Measurements from ENCODE around the gene LPIN3.
A peak's percentile ranks its signal among the peaks of the same experiment; 100 is the strongest.

The LPIN3 gene

DNA sequence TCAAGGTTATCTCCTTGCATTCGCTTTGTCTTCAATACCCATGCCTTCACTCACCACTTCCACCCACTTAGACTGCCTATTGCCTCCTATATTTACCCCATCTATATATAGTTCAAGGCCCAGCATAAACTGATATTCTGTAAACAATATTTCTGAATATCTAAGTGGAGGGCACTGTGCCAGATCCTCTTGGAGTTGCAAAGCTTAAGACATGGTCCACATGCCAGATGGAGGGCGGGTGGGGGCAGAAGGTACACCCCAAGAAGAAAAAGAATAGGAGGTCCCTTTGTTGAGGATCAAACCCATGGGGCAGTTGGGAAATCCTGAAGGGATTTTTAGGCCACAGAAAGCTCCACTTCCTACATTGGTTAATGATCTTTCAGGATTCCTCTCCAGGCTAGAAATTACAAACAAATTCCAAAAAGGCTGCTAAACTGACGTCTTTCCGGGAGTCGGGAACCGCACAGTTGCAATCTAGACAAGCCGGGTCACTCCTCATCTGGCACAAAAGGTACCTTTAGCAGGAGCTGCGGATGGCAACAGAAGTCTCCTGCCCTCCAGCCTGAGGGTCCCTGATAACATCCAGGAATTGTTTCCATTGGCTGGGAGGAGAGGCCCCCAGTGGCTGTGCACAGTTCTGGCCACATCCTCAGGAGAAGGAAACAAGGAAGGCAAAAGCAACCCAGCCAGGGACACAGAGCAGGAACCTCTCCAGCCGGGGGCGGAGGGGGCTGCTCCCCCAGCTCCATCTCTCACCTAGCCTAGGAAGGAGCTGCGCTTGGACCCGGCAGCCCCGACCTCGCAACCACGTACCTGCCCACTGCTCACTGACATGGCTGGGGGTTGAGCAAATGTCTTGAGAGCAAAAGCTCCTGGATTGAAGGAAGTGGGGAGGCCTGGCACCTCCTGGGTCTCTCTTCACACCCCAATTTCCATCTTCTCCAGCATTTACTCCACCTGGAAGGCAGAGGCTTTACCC, 5.9 kb upstream of the LPIN3 start:
- peaks cover 3% of the 10 kb centered on the region for H3K4me1 Mint-ChIP-seq
- H3K36me3 Mint-ChIP-seq (ENCODE audit: low read depth): no peaks in the 10 kb centered on the region
- H3K9me3 Mint-ChIP-seq: no peaks in the 10 kb centered on the region
- H3K27ac Mint-ChIP-seq: no peak overlapping the region
- H3K4me3 Mint-ChIP-seq: no peak overlapping the region
- DNase-seq: no peak
- ATAC-seq: no peak
- H3K27me3 Mint-ChIP-seq: peaks cover 7% of the 10 kb centered on the region

DNA sequence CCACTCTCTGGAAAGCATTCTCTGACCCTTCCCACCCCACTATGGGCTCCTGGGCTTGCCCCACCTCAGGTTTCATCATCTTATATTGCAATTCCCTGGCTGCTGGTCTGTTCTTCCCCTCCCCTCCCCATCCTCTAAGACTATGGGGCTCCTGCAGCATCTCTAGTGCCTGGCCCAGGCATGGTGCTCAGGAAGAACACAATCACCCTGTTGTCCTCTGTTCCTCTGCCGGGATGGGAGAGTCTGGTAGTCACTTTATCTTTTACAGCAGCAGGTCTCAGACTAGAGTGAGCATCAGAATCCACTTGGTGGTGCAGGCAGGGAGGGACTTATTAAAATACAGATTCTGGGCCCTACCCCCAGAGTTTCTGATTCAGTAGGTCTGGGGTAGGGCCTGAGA, 5.0 kb upstream of the LPIN3 start:
- H3K27ac Mint-ChIP-seq: no peak overlapping the region
- DNase-seq: no peak
- H3K4me1 Mint-ChIP-seq: peaks cover 5% of the 10 kb centered on the region
- no peak overlapping the region for H3K4me3 Mint-ChIP-seq
- no peak for ATAC-seq
- H3K27me3 Mint-ChIP-seq: peaks cover 7% of the 10 kb centered on the region
- H3K36me3 Mint-ChIP-seq (ENCODE audit: low read depth): no peaks in the 10 kb centered on the region
- no peaks in the 10 kb centered on the region for H3K9me3 Mint-ChIP-seq

DNA sequence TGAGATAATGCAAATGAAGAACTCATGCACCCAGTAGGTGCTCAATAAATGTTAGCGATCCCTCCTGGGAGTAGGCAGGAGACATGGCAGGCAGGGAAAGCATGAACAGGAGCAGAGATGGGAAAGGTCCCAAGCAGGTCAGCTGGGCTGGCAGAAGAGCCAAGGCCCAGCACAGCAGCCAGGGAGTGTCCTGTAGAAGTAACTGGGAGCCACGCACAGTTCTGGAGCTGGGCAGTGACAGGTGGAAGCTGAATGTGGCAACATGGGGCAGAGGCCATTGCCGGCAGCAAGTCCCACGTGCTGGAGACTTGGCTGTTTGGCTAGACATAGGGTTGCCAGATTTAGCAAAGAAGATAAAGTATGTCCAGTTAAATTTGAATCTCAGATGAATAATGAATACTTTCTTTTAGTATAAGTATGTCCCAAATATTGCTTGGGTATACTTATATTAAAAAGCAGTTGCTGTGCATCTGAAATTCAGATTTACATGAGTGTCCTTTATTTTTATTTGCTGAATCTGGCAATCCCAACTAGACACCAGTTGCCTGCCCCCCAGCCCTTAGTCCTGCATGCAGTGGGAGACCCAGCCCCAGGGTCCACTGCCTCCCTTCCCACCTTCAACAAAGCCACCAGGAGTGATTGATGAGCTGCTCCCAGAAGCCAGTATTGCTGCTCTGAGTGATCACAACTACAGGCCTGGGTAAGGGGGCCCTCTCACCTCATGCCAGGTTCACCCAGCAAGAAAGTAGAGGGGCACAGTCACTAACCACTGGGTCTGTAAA, 3.7 kb upstream of the LPIN3 start:
- H3K4me3 Mint-ChIP-seq: no peak overlapping the region
- no peak overlapping the region for H3K27ac Mint-ChIP-seq
- H3K36me3 Mint-ChIP-seq (ENCODE audit: low read depth): no peaks in the 10 kb centered on the region
- H3K27me3 Mint-ChIP-seq: peaks cover 7% of the 10 kb centered on the region
- ATAC-seq (no peak), DNase-seq (no peak)
- H3K9me3 Mint-ChIP-seq: no peaks in the 10 kb centered on the region
- peaks cover 5% of the 10 kb centered on the region for H3K4me1 Mint-ChIP-seq

DNA sequence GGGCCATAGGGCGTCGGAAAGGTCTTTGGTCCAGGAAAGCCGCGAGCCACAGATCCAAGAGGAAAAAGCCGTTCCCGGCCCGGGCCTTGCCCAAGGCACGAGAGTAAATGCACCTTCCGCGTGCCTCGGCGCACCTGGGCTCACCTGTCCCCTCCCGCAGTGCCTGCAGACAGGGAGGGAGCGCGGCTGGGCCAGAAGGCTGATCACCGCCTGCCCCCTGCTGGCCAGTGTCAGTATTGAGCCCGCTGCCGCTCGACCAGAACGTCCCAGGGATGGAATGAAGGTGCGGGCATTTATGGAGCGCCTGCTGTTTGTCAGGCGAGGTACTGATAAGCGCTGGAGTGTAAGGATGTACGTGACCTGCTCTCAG, 679 bp upstream of the LPIN3 start:
- H3K27me3 Mint-ChIP-seq: peaks cover 7% of the 10 kb centered on the region
- ATAC-seq (peak; percentile 81), DNase-seq (peak; percentile 89)
- H3K36me3 Mint-ChIP-seq (ENCODE audit: low read depth): no peaks in the 10 kb centered on the region
- H3K4me3 Mint-ChIP-seq: peak overlapping the region; percentile 75
- H3K27ac Mint-ChIP-seq: no peak overlapping the region
- no peaks in the 10 kb centered on the region for H3K9me3 Mint-ChIP-seq
- H3K4me1 Mint-ChIP-seq: peaks cover 5% of the 10 kb centered on the region

DNA sequence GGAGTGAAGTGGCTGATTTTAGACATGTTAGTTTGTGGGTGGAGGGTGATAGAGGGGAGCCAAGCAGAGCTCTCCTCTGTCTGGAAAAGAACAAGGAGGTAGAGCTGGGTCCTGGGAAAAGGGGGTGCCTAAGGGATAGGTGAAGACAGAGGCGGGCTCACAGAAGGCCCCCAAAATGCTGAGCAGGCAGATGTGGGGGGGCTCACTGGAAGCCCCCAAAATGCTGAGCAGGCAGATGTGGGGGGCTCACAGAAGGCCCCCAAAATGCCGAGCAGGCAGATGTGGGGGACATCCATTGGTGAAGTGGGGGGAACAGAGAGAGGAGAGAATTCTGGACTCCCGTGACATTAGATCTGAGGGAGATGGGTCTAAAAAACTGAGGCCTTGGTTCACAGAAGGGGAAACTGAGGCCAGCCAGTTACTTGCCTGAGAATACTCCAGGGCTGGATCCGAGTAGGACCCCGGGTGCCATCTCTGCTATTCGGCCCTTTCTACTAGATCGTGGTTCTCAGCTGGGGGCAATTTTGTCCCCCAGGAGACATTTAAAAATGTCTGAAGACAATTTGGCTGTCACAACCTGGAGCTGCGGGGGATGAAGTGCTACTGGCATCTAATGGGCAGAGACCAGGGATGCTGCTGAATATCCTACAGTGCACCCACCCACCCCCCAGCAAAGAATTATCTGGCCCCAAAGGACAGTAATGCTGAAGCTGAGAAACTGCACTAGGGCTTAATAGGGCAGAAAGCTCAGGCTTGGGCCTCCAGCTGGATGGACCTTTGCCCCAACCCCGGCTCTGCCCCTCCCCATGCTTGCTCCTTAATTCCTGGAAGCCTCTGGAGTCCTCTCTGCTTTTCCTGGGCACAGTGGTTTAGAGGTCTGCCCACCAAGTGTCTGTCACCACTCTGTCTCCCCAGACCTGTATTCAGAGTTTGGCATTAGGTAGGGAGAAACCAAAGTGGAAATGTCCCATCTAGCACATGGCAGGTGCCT, 2.1 kb downstream of the LPIN3 start:
- Mint-ChIP-seq H3K4me1 (peaks cover 5% of the 10 kb centered on the region), H3K9me3 (no peaks in the 10 kb centered on the region), H3K27ac (no peak overlapping the region), H3K4me3 (no peak overlapping the region), H3K27me3 (peaks cover 7% of the 10 kb centered on the region), H3K36me3 (ENCODE audit: low read depth) (no peaks in the 10 kb centered on the region)
- ATAC-seq (no peak), DNase-seq (no peak)

DNA sequence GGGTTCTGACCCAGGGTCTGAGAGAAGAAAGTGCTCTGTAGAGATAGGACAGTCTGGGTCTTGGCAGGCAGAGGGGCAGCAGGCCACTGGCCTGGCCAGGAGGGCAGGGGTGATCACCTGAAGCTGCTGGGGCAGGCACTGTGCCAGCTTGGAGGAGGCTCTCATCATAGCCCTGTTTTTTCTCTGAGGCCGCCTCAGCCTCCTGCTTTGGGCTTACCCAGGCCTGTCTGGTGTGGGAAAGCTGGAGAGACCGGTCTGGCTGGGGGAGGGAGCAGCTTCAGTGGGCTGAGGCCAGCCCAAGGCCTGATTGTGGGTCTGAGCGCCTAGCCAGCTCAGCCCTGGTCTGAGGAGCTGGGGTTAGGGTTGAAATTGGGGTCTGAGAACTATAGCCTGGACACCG, 3.9 kb downstream of the LPIN3 start:
- ATAC-seq (no peak), DNase-seq (no peak)
- Mint-ChIP-seq H3K4me1 (peaks cover 5% of the 10 kb centered on the region), H3K9me3 (no peaks in the 10 kb centered on the region), H3K27ac (no peak overlapping the region), H3K4me3 (no peak overlapping the region), H3K27me3 (peaks cover under 1% of the 10 kb centered on the region), H3K36me3 (ENCODE audit: low read depth) (no peaks in the 10 kb centered on the region)

DNA sequence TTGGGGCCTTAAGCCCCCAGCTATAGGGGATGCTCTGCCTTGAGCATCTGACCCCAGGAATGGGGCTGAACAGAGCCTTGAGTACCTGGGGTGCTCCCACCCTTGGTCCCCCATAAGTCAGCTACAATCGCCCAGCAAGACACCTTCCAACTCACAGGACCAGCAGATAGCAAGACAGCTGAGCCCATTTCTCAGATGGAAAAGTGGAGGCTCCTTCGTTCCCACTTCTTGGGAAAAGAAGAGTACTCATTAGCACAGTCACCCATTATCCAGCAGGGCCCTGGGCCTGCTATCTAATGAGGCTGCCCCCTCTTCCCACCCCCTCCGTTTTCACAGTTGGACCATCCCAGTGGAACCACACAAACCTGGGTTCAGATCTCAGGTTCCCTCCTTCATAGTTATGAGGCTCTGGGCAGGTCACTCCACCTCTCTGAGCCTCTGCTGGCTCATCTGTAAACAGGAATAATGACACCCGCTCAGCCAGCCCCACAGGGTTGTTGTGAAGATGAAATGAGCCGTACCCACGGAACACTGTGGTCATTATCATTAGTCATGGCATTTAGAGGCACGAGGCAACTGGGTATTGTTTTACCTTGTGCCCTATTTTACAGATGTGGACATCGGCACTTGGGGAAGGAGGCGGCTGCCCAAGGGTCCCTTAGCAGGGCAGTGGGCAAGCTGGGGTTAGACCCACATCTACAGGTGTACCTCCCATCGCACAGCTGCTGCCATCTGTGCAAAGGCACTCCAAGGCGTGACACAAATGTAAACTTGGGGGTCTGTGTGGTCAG, 4.5 kb downstream of the LPIN3 start:
- DNase-seq (no peak), ATAC-seq (no peak)
- Mint-ChIP-seq H3K27me3 (no peaks in the 10 kb centered on the region), H3K27ac (no peak overlapping the region), H3K4me3 (no peak overlapping the region), H3K36me3 (ENCODE audit: low read depth) (no peaks in the 10 kb centered on the region), H3K9me3 (no peaks in the 10 kb centered on the region), H3K4me1 (peaks cover 4% of the 10 kb centered on the region)

DNA sequence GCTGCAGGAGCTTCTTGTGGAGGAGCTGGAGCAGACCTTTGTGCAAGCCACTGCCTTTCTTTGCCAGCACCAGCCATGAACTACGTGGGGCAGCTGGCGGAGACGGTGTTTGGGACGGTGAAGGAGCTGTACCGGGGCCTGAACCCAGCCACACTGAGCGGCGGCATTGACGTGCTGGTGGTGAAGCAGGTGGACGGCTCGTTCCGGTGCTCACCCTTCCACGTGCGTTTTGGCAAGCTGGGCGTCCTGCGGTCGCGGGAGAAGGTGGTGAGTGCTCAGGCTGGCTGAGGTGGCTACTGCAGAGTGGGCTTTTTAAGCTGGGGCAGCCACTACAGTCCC, 5.1 kb downstream of the LPIN3 start:
- Mint-ChIP-seq H3K27me3 (no peaks in the 10 kb centered on the region), H3K27ac (no peak overlapping the region), H3K36me3 (ENCODE audit: low read depth) (no peaks in the 10 kb centered on the region), H3K4me3 (no peak overlapping the region), H3K9me3 (no peaks in the 10 kb centered on the region), H3K4me1 (no peaks in the 10 kb centered on the region)
- DNase-seq: no peak
- no peak for ATAC-seq

DNA sequence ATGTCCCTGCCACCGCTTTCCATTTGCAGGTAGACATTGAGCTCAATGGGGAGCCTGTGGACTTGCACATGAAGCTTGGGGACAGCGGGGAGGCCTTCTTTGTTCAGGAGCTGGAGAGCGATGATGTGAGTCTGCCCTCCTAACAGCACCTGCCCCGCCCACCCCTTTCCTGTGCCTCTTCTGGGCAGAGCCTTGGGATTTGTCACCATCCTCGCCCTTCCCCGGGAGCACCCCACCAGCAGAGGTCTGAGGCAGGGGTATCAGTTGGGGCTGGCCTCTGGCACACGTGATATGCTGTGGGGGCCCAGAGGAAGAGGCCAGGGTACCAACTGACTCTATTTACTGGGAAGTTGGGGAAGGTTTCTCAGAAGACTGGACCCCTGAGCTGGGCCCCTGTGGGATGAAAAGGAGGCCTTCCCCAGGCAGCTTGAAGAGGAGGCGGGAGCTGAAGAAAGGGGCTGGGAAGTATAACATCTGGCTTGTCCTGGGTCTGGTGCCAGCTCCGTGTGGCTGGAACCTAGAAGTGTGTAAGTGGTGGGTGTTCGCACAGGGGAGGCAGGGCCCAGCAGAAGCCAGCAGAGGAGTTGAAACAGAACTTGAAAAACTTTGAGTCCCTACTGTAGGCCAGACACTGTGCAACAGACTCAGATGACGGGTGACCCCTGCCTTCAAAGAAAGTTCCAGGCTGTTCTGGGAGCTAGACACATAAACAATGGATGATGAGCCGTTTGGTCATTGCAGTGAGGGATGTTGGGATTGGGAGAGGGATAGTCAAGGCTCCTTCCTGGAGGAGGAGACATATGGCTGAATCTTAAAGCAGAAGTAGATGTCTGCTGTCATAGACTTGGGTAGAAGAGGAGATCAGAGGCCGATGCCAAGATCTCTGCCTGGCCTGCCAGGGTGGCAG, 7.2 kb downstream of the LPIN3 start:
- Mint-ChIP-seq H3K27me3 (no peaks in the 10 kb centered on the region), H3K36me3 (ENCODE audit: low read depth) (no peaks in the 10 kb centered on the region), H3K9me3 (no peaks in the 10 kb centered on the region), H3K27ac (no peak overlapping the region), H3K4me1 (no peaks in the 10 kb centered on the region), H3K4me3 (no peak overlapping the region)
- ATAC-seq (no peak), DNase-seq (no peak)

DNA sequence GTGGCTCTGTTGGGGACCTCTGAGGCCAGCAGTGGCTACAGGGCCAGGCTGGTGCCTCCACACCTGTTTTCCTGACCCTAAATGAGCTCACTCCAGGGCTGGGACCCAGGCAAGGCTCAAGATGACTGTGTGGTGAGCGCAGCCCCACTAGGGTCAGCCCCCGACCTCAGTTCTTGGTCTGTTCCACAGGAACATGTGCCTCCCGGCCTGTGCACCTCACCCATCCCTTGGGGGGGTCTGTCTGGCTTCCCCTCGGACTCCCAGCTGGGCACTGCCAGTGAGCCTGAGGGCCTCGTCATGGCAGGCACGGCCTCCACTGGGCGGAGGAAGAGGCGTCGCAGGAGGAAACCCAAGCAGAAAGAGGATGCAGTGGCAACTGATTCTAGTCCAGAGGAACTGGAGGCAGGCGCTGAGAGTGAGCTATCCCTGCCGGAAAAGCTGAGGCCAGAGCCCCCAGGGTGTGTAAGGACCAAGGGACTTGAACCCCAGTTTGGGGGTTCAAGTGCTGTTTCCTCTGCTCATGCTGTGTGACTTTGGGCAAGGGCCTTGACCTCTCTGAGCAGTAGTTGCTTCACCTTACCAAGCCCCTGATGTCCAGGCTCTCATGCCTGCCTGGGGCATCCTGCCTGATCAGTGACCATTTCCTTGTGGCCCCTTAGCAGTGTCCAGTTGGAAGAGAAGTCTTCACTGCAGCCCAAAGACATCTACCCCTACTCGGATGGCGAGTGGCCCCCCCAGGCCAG, 8.0 kb downstream of the LPIN3 start:
- H3K9me3 Mint-ChIP-seq: no peaks in the 10 kb centered on the region
- H3K4me1 Mint-ChIP-seq: no peaks in the 10 kb centered on the region
- no peaks in the 10 kb centered on the region for H3K36me3 Mint-ChIP-seq (ENCODE audit: low read depth)
- no peak for DNase-seq
- no peaks in the 10 kb centered on the region for H3K27me3 Mint-ChIP-seq
- H3K27ac Mint-ChIP-seq: no peak overlapping the region
- no peak for ATAC-seq
- H3K4me3 Mint-ChIP-seq: no peak overlapping the region

DNA sequence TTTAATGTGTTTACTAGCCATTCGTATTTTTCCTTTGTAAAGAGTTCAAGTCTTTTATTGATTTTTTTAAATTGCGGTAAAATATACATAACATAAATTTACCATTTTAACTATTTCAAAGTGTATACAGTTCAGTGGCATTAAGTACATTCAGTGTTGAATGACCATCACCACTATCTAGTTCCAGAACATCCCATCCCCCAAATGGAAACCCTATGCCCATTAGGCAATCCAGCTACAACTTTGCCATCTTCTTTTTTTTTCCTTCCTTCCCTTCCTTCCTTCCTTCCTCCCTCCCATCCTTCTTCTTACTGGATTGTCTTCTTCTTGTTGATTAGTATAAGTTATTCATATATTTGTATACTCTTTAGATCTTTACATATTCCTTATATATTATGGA, 8.6 kb downstream of the LPIN3 start:
- Mint-ChIP-seq H3K4me1 (no peaks in the 10 kb centered on the region), H3K4me3 (no peak overlapping the region), H3K36me3 (ENCODE audit: low read depth) (no peaks in the 10 kb centered on the region), H3K27me3 (no peaks in the 10 kb centered on the region), H3K9me3 (no peaks in the 10 kb centered on the region), H3K27ac (no peak overlapping the region)
- no peak for ATAC-seq
- DNase-seq: no peak

DNA sequence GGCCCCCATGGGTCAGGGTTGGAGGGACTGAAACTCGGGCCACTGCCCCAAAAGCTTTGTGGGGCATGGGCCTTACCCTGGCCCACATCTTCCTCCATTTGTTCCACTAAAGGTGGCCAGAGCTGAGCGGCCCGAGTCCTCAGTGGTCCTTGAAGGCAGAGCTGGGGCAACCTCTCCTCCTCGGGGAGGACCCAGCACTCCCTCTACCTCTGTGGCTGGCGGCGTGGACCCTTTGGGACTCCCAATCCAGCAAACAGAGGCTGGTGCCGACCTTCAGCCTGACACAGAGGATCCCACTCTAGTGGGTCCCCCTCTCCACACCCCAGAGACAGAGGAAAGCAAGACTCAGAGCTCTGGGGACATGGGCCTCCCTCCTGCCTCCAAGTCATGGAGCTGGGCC, 9.3 kb downstream of the LPIN3 start:
- no peaks in the 10 kb centered on the region for H3K27me3 Mint-ChIP-seq
- no peaks in the 10 kb centered on the region for H3K4me1 Mint-ChIP-seq
- H3K36me3 Mint-ChIP-seq (ENCODE audit: low read depth): no peaks in the 10 kb centered on the region
- no peaks in the 10 kb centered on the region for H3K9me3 Mint-ChIP-seq
- DNase-seq: no peak
- H3K27ac Mint-ChIP-seq: no peak overlapping the region
- no peak overlapping the region for H3K4me3 Mint-ChIP-seq
- no peak for ATAC-seq

Measured in activated naive CD8-positive, alpha-beta T cell treated with anti-CD3 and anti-CD28 coated beads, Interleukin-2, amount 50 U/mL, for 24 hours (primary cell).